C4-2B (cell line): ENCODE data around the gene GALNT2.

Experiments
- H3K27ac ChIP-seq: fragments of 450-650 bp; 2 replicates; pipeline ENCODE4 v1.5.1; 2017
- ZFX ChIP-seq: fragments of 450-650 bp; IDR thresholded peaks from 2 replicates; pipeline ENCODE4 v1.6.1; 2017
- TF ChIP-seq, protein P1 (sequence below): fragments of 450-650 bp; conservative IDR thresholded peaks from 2 replicates; pipeline ENCODE4 v1.5.1; 2017; ENCODE audit warnings: mild to moderate bottlenecking

GALNT2 gene

DNA sequence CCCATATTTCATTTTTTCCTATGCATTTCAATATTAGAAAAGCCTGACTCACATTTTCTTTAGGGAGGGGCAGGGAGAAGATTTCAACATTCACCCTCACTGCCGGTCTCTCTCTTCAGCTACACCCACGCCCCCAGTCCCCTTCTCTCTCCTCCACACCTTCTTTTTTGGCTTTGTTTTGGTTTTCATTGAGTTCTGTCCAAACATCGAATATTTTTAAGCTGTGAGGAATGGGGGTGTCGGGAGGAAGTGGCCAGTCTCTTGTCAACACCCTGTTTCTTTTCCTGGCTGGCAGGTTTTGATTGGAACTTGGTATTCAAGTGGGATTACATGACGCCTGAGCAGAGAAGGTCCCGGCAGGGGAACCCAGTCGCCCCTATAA, 181.8 kb downstream of the GALNT2 start:
- TF ChIP-seq ZFX: no peak
- TF ChIP-seq, protein P1, sequence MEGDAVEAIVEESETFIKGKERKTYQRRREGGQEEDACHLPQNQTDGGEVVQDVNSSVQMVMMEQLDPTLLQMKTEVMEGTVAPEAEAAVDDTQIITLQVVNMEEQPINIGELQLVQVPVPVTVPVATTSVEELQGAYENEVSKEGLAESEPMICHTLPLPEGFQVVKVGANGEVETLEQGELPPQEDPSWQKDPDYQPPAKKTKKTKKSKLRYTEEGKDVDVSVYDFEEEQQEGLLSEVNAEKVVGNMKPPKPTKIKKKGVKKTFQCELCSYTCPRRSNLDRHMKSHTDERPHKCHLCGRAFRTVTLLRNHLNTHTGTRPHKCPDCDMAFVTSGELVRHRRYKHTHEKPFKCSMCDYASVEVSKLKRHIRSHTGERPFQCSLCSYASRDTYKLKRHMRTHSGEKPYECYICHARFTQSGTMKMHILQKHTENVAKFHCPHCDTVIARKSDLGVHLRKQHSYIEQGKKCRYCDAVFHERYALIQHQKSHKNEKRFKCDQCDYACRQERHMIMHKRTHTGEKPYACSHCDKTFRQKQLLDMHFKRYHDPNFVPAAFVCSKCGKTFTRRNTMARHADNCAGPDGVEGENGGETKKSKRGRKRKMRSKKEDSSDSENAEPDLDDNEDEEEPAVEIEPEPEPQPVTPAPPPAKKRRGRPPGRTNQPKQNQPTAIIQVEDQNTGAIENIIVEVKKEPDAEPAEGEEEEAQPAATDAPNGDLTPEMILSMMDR: no peak
- no peak overlapping the region for H3K27ac ChIP-seq

GRCh38 chr1:230249695-230250480, 182.8 kb downstream of the GALNT2 start:
- no peak overlapping the region for H3K27ac ChIP-seq
- TF ChIP-seq ZFX: no peak
- TF ChIP-seq, protein P1: no peak

GRCh38 chr1:230250666-230251065, 183.6 kb downstream of the GALNT2 start:
- no peak for TF ChIP-seq ZFX
- TF ChIP-seq, protein P1: no peak
- H3K27ac ChIP-seq: no peak overlapping the region

DNA sequence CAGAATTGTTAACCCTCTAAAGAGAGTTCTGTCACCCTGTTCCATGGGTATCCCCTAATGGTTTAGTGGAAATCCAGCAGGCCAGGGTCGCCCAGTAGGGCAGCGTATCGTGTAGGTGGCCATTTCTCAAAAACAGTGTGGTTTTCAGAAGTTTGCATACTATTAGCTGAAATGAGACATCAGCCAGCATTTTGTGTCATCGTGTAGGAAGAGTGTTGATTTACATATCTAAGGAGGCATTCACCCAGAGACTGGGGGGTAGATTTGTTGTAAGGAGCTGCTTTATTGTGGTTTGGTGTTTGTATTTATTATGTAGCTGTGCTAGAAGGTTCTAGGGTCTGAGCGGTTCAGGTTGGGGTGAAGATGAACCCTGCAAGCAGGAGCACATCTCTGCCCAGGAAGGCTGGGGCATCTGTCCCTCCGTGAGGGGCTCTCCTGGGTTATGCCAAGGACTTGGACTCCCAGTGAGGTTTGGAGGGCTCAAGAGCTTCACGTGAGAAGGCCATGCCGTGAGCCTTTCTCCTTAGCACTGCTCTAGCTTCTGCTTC, 184.7 kb downstream of the GALNT2 start:
- no peak overlapping the region for H3K27ac ChIP-seq
- TF ChIP-seq ZFX: no peak
- TF ChIP-seq, protein P1: no peak

DNA sequence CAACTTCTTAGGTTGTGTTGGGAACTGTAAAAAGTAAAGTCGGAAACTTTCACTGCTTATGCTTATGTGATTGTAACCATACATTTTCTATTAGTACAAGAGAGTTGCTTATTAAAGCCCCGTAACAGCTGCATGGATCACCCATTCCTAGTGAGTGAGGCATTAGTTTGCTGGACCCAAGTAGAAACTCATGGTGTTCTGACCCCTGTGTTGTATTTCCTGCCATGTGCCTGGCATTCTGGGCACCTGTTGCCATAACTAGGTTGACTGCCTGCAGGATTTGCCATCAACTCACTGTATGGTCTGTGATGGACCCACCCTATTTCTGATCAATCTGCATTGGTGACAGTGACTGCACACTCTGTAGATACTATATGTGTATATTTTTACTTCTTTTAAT, 186.1 kb downstream of the GALNT2 start:
- no peak overlapping the region for H3K27ac ChIP-seq
- TF ChIP-seq, protein P1: no peak
- TF ChIP-seq ZFX: no peak

DNA sequence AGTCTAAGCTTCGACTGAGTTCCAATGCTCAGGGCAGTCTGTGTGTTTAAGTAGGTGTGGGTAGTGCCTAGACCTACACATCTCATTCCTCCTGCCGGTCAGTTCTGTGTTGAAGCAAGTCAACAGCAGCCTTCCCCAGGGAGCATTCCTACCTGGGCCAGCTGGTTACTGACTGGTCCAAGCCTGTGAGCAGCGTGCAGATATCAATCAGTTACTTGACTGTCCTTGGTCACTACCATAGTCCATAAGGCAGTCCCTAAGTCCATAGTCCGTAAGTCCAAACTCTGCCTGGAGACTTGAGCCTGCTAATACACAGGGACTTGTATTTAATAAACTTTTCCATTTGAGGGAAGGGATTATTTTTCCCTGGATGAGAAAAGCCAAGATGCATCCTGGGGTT, 187.2 kb downstream of the GALNT2 start:
- H3K27ac ChIP-seq: no peak overlapping the region
- TF ChIP-seq, protein P1: no peak
- no peak for TF ChIP-seq ZFX

- H3K27ac ChIP-seq: no peak overlapping the region
- TF ChIP-seq ZFX: no peak
- TF ChIP-seq, protein P1: no peak
These were observed 188.1 kb downstream of the GALNT2 start for GRCh38 chr1:230255116-230255515.
